K562 (cell line): Measurements from ENCODE around the gene ZNF701. TPM values are rescaled to one million over a fixed set of nuclear protein-coding genes. Genes with fewer than 3 reads are reported as not detected.
A peak's percentile ranks its signal among the peaks of the same experiment; 100 is the strongest.

Source experiments
- CBX3 ChIP-seq, 2 experiments: IDR thresholded peaks; 1 replicate in 1 of 2; 2 replicates in 1 of 2; pipeline ENCODE4 v1.6.1; 2012; ENCODE audit warnings: inconsistent platforms in 2 of 2, low read length in 2 of 2, borderline replicate concordance in 1 of 2, control low read depth in 1 of 2
- CREB5 ChIP-seq: fragments of 250-450 bp; sonication (Bioruptor Pico); IDR thresholded peaks from 2 replicates; pipeline ENCODE4 v1.5.0; 2020; ENCODE audit warnings: mild to moderate bottlenecking
- E2F8 ChIP-seq: fragments of 450-650 bp; IDR thresholded peaks from 2 replicates; pipeline ENCODE4 v1.7.1; 2018; ENCODE audit warnings: mild to moderate bottlenecking, low read depth; ENCODE audit not compliant: partially characterized antibody
- E4F1 ChIP-seq: fragments of 250-450 bp; sonication (Bioruptor Pico); IDR thresholded peaks from 2 replicates; pipeline ENCODE4 v1.5.0; 2021; ENCODE audit warnings: mild to moderate bottlenecking, borderline replicate concordance
- PCBP2 ChIP-seq: fragments of 200-400 bp; formaldehyde crosslinking; IDR thresholded peaks from 2 replicates; pipeline ENCODE4 v1.6.1; 2018; ENCODE audit warnings: low read length, low read depth, mild to moderate bottlenecking, moderate library complexity; ENCODE audit not compliant: poor library complexity, severe bottlenecking
- PHF20 ChIP-seq: fragments of 450-650 bp; IDR thresholded peaks from 2 replicates; pipeline ENCODE4 v1.6.1; 2018; ENCODE audit not compliant: partially characterized antibody
- PML ChIP-seq: IDR thresholded peaks from 2 replicates; pipeline ENCODE4 v1.6.1; 2012; ENCODE audit warnings: low read length, inconsistent platforms
- SUPT5H ChIP-seq: fragments of 450-650 bp; IDR thresholded peaks from 2 replicates; pipeline ENCODE4 v1.6.1; 2016
- TCF7L2 ChIP-seq: fragments of 150-350 bp; IDR thresholded peaks from 2 replicates; pipeline ENCODE4 v1.6.1; 2016; ENCODE audit warnings: low read depth, mild to moderate bottlenecking, low read length, moderate library complexity
- TFE3 ChIP-seq: fragments of 450-650 bp; formaldehyde crosslinking; IDR thresholded peaks from 2 replicates; pipeline ENCODE4 v1.4.0; 2020; ENCODE audit warnings: mild to moderate bottlenecking, mixed read lengths
- XRCC5 ChIP-seq: fragments of 200-400 bp; formaldehyde crosslinking; IDR thresholded peaks from 2 replicates; pipeline ENCODE4 v1.6.1; 2017; ENCODE audit warnings: low read depth, mild to moderate bottlenecking, low read length
- ZC3H11A ChIP-seq: IDR thresholded peaks from 2 replicates; pipeline ENCODE4 v1.6.1; 2012; ENCODE audit warnings: low read depth, low read length, improper control_type of control experiment
- ZFP30 ChIP-seq: fragments of 250-450 bp; sonication (Bioruptor Pico); IDR thresholded peaks from 2 replicates; pipeline ENCODE4 v1.8.0; 2022; ENCODE audit warnings: moderate library complexity, mild to moderate bottlenecking, inconsistent platforms, borderline replicate concordance
- ZFP91 ChIP-seq: sonication (generic); formaldehyde crosslinking; IDR thresholded peaks from 2 replicates; pipeline ENCODE4 v1.8.0; 2022; ENCODE audit warnings: mild to moderate bottlenecking, missing genetic modification reagents
- ZNF274 ChIP-seq: IDR thresholded peaks from 2 replicates; pipeline ENCODE4 v1.6.1; 2011; ENCODE audit warnings: low read depth, mild to moderate bottlenecking, low read length, moderate library complexity, borderline replicate concordance
- ZNF282 ChIP-seq: sonication (generic); formaldehyde crosslinking; IDR thresholded peaks from 2 replicates; pipeline ENCODE4 v1.8.1; 2023; ENCODE audit warnings: missing genetic modification reagents
- ZNF57 ChIP-seq: fragments of 450-650 bp; formaldehyde crosslinking; IDR thresholded peaks from 2 replicates; pipeline ENCODE4 v1.4.0; 2020; ENCODE audit warnings: mild to moderate bottlenecking, moderate library complexity
- polyA plus RNA-seq, 8 experiments: library from polyadenylated mRNA; depleted of rRNA in 4 of 8; stranded (reverse) in 5 of 8; unstranded in 3 of 8; fragments of >200 nt; fragmentation: Nextera tagmentation in 2 of 8; fragmentation: Illumina TruSeq in 1 of 8; extraction: Ambion mirVana in 2 of 8; extraction: Trizol in 1 of 8; gene quantifications; 2 replicates each; pipeline versions ENCODE4 v1.2.1 to v1.2.3, GENCODE V29; 2011 to 2014; ENCODE audit warnings: inconsistent platforms in 1 of 8, missing spikeins in 1 of 8
- total RNA-seq, 7 experiments: library from RNA; depleted of rRNA in 6 of 7; stranded (reverse); fragments of >200 nt in 6 of 7; fragmentation: Illumina TruSeq in 2 of 7; extraction: Trizol in 2 of 7; gene quantifications; 2 replicates each; pipeline versions ENCODE4 v1.2.1 to v1.2.3, GENCODE V29; 2011 to 2021; ENCODE audit warnings: low replicate concordance in 1 of 7

The ZNF701 gene
- total and polyA plus RNA-seq, 9 of the 15 experiments (the other 6 are each of a cell fraction or from before 2014, with no cell fraction given): 5.3 to 15.9 (median 10.1) TPM

GRCh38 chr19:52570000-52570861 lies at the start of gene ZNF701 (continued):
- TF ChIP-seq TFE3 (CRISPR knock-in tag) (no peak), PCBP2 (no peak), ZNF282 (no peak), ZNF274 (no peak), CBX3 (IDR thresholded peaks at IDR 0.05; ENCODE audit: borderline replicate concordance in 1 of 2, low read length in 2 of 2) (no peak), PML (peak; percentile 69; the same call in 1 of the 2 replicates), CREB5 (CRISPR knock-in tag) (no peak), ZFP30 (no peak), PHF20 (peak; percentile 90), E4F1 (CRISPR knock-in tag) (no peak), ZFP91 (CRISPR knock-in tag) (no peak), XRCC5 (peak; percentile 20; the same call in 1 of the 2 replicates), ZNF57 (CRISPR knock-in tag) (no peak), SUPT5H (peak; percentile 95), TCF7L2 (no peak), ZC3H11A (no peak), E2F8 (peak; percentile 89)
